H7 (cell line): Measurements from ENCODE around the gene RPN1. TPM values are rescaled to one million over a fixed set of nuclear protein-coding genes. Genes with fewer than 3 reads are reported as not detected.
"Not testable (repeated sequence)": the region's sequence is repeated elsewhere in the genome, so short reads cannot be mapped to it uniquely, and the experiment has no call there.

ENCODE experiments used
- DNase-seq: peaks from one replicate; pipeline ENCODE4 v3.0.0; 2012
- H3K27me3 ChIP-seq: 2 replicates; pipeline ENCODE4 v1.6.0; 2011; ENCODE audit warnings: mild to moderate bottlenecking, low read length; ENCODE audit not compliant: control insufficient read depth, insufficient read depth
- H3K36me3 ChIP-seq: replicated peaks from 2 replicates; pipeline ENCODE4 v1.5.1; 2011; ENCODE audit warnings: low read length; ENCODE audit not compliant: control insufficient read depth, insufficient read depth
- H3K4me3 ChIP-seq: 2 replicates; pipeline ENCODE4 v1.5.1; 2011; ENCODE audit warnings: low read depth, mild to moderate bottlenecking, control low read depth, low read length, moderate library complexity; ENCODE audit not compliant: insufficient read depth
- total RNA-seq: library from RNA; depleted of rRNA; stranded (reverse); fragments of >200 nt; shearing (Covaris generic); gene quantifications from 2 replicates; pipeline ENCODE4 v1.2.3, GENCODE V29; 2014; rRNA removed

Gene RPN1
- total RNA-seq: 294 and 339 TPM in 2 replicates

GRCh38 chr3:128650096-128651050 is at the start of gene RPN1:
RPN1 (minus strand) TSS chr3:128650818; CDS start chr3:128650800, 18 bp downstream.
- Histone ChIP-seq H3K4me3 (peak within 1 kb of the TSS; percentile 99), H3K36me3 (no peaks in the 10 kb centered on the region), H3K27me3 (no peaks in the 10 kb centered on the region)
- peak; percentile 97 for DNase-seq

GRCh38 chr3:128698211-128699047 is 47.8 kb upstream of the RPN1 start:
- H3K27me3 ChIP-seq: peaks cover 6% of the 10 kb centered on the region
- peak overlapping the region; percentile 55 for H3K4me3 ChIP-seq
- DNase-seq: peak; percentile 88
- no peaks in the 10 kb centered on the region for H3K36me3 ChIP-seq

- H3K4me3 ChIP-seq: no peak overlapping the region
- no peak for DNase-seq
- H3K27me3 ChIP-seq: peaks cover 6% of the 10 kb centered on the region
- no peaks in the 10 kb centered on the region for H3K36me3 ChIP-seq
Measured at GRCh38 chr3:128697341-128697740, 46.7 kb upstream of the RPN1 start.

DNA sequence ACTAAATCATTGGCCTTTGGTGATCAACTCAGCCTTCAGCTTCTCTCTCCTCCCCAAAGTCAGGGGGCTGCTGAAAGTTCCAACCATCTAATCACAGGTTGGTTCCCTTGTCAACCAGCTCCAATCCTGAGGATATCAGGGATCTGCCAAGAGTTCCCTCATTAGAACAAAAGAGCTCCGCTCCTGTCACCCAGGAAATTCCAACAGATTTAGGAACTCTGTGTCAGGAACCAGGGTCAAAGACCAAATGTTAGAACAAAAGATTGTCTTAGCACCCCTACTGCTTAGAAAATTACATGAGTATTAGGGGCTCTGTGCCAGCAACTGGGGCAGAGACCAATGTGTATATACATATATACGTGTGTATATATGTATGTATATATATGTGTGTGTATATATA is 43.1 kb upstream of the RPN1 start:
- DNase-seq: no peak

GRCh38 chr3:128689060-128689459 is 38.4 kb upstream of the RPN1 start:
- no peak for DNase-seq
- Histone ChIP-seq H3K4me3 (no peak overlapping the region), H3K27me3 (no peaks in the 10 kb centered on the region), H3K36me3 (no peaks in the 10 kb centered on the region)

More for the DNA sequence above, 43.1 kb upstream of the RPN1 start:
- no peak overlapping the region for H3K4me3 ChIP-seq
- H3K36me3 ChIP-seq: no peaks in the 10 kb centered on the region
- peaks cover 4% of the 10 kb centered on the region for H3K27me3 ChIP-seq

- no peak for DNase-seq
- no peak overlapping the region for H3K4me3 ChIP-seq
- H3K36me3 ChIP-seq: no peaks in the 10 kb centered on the region
Measured at GRCh38 chr3:128686465-128686864, 35.8 kb upstream of the RPN1 start.

DNA sequence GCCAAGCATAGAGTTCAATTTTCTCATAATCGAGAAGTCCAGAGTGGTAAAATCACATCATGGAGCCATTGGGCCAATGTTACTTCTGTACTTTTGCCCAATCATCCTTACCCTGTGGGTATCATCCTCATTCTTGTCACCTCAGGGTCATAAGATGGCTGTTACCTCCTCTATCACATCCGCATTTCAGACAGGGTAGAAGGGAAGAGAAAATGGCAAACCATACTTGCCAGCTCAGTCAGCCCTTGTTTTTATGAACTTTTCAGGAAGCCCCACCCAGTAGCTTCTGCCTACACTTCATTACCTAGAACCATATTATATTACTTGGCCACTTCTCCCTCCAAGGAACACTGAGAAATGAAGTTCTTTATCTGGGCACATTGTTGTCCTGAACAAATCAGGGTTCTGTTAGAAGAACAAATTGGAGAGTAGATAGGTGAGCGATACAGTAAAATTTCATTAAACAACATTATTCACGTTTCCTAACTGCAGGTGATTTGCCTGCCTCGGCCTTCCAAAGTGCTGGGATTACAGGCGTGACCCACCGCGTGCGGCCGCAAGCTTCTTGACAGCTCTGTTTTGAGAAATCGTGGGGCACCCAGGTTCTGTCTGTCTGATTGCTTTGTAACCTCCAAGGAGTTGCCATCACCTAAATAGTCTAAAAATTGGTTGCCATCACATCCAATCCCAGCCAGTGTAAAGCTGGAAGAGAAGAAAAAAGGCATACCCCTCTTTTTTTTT is 34.5 kb upstream of the RPN1 start:
- Histone ChIP-seq H3K4me3 (no peak overlapping the region), H3K36me3 (no peaks in the 10 kb centered on the region), H3K27me3 (no peaks in the 10 kb centered on the region)
- DNase-seq: no peak

More at GRCh38 chr3:128686465-128686864, 35.8 kb upstream of the RPN1 start:
- H3K27me3 ChIP-seq: no peaks in the 10 kb centered on the region

DNA sequence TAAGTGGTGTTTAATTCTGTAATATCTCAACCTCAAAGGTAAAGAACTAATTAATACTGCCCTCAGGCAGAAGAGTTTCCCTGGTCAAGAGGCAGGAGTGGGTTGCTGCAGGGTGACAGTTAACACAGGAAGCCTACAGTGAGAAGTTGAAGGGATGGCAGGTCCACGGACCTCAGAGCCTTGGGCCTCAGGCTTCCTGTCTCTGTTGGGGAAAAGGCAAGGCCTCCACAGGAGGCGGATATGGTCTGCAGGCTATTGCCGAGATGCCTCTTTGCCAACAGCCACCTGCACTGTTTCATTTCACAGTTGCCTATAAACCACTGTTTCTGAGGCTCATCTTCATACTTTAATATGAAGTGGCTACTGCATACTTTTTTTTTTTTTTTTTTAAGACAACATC is 33.3 kb upstream of the RPN1 start:
- DNase-seq: peak; percentile 26
- Histone ChIP-seq H3K36me3 (no peaks in the 10 kb centered on the region), H3K4me3 (no peak overlapping the region), H3K27me3 (no peaks in the 10 kb centered on the region; the same call in 1 of the 2 replicates)

DNA sequence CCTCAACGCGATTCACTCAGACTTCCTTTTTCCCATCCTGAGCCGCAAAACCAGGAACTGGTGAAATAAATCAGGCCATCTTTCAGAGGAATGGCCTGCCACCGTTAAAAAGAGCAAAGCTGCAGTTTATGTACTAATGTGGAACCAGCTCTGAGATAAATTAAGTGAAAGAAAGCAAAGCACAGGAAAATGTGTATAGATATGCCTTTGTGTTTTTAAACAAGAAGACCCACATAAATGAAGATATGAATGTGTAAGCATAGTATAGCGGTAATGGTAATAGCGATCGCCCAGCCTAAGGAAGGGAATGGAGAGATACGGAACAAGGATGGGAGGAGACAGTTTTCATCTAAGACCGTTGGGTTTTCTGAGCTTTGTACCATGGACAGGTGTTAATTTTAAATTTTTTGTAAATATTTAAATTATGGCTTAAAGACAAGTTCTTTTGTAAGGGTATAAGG is 30.8 kb upstream of the RPN1 start:
- no peaks in the 10 kb centered on the region for H3K36me3 ChIP-seq
- H3K4me3 ChIP-seq: peak overlapping the region; percentile 68
- peaks cover 14% of the 10 kb centered on the region for H3K27me3 ChIP-seq
- no peak for DNase-seq

- peak; percentile 98 for DNase-seq
- Histone ChIP-seq H3K36me3 (no peaks in the 10 kb centered on the region), H3K4me3 (peak overlapping the region; percentile 68), H3K27me3 (peaks cover 15% of the 10 kb centered on the region)
Measured at GRCh38 chr3:128680603-128681368, 30.2 kb upstream of the RPN1 start.

- no peaks in the 10 kb centered on the region for H3K36me3 ChIP-seq
- no peak for DNase-seq
- H3K27me3 ChIP-seq: peaks cover 19% of the 10 kb centered on the region
- H3K4me3 ChIP-seq: no peak overlapping the region
Measured at GRCh38 chr3:128679338-128679737, 28.7 kb upstream of the RPN1 start.

DNA sequence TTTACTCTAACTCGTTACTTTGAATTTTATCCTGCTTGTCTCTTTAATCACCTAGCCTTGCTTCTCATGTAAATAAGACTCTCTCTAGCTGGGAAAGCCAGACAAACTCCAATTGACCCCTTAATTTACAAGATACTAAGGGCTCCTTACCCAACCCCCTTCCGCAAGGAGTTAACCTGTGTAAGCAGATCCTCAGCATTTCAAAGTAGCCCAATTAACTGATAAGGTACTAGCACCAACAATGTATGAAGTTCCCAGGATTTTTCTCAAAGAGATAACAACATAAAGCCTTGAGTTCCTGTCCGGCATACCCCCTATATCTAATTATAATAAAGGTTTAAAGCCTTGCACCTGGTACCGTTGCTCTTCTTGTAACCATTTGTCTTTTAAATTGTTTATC is 25.2 kb upstream of the RPN1 start:
- H3K4me3 ChIP-seq, H3K36me3 ChIP-seq, DNase-seq: not testable (repeated sequence)
- H3K27me3 ChIP-seq: peaks cover 21% of the 10 kb centered on the region

- peaks cover 21% of the 10 kb centered on the region for H3K27me3 ChIP-seq
- no peaks in the 10 kb centered on the region for H3K36me3 ChIP-seq
- no peak for DNase-seq
Measured at GRCh38 chr3:128674161-128674784, 23.7 kb upstream of the RPN1 start.

More at GRCh38 chr3:128674161-128674784, 23.7 kb upstream of the RPN1 start:
- no peak overlapping the region for H3K4me3 ChIP-seq
